T-helper 2 cell (primary cell): Measurements from ENCODE around the gene NT5E.
"Not testable (repeated sequence)": the region's sequence is repeated elsewhere in the genome, so short reads cannot be mapped to it uniquely, and the experiment has no call there.

Experiments used
- DNase-seq, 5 experiments: peaks; one replicate each; pipeline versions ENCODE4 v3.0.0 to v3.0.0-alpha.2; 2012 to 2022

The NT5E gene

GRCh38 chr6:85494547-85495536, 45.0 kb downstream of the NT5E start:
- DNase-seq = no peak

- peak in 1 of 5 experiments; percentile 59 for DNase-seq
Measured at GRCh38 chr6:85496009-85496579, 46.2 kb downstream of the NT5E start.

- no peak for DNase-seq
Measured at GRCh38 chr6:85496856-85497255, 47.0 kb downstream of the NT5E start.

- peak in 2 of 5 experiments; percentile 2 to 43 for DNase-seq
Measured at GRCh38 chr6:85498596-85499258, 48.8 kb downstream of the NT5E start.

- DNase-seq = peak in 1 of 5 experiments; percentile 73
Measured at GRCh38 chr6:85506441-85507093, 56.7 kb downstream of the NT5E start.

GRCh38 chr6:85516168-85516567, 66.3 kb downstream of the NT5E start:
- DNase-seq = no peak

- DNase-seq = not testable (repeated sequence)
Measured at GRCh38 chr6:85524281-85524680, 74.4 kb downstream of the NT5E start.

- peak in 1 of 5 experiments; percentile 4 for DNase-seq
Measured at GRCh38 chr6:85537055-85537494, 87.2 kb downstream of the NT5E start.

GRCh38 chr6:85544776-85545175, 94.9 kb downstream of the NT5E start:
- DNase-seq = no peak
